T47D (cell line): ENCODE measurements around the gene PRPF8.

Source experiments
- DNase-seq, 2 experiments: peaks; one replicate each; pipeline versions ENCODE4 v3.0.0 to v3.0.0-alpha.2; 2011 to 2012; ENCODE audit warnings: low read depth in 1 of 2, low spot score in 1 of 2
- JUND ChIP-seq: IDR thresholded peaks from 2 replicates; pipeline ENCODE4 v1.6.1; 2012; ENCODE audit warnings: low read depth
- in situ Hi-C: cut with HindIII; loops from 2 replicates; pipeline ENCODE4 v1.10.0; 2016; ENCODE audit warnings: low sequenced_read_pairs, low pct_unique_long_range_greater_than_20kb

PRPF8 gene

GRCh38 chr17:1643293-1643998 lies 41.2 kb downstream of the PRPF8 start:
- in situ Hi-C loops, result no loop called here
- no peak for TF ChIP-seq JUND
- peak; percentile 82 to 88 for DNase-seq

- TF ChIP-seq JUND, result no peak
- no peak for DNase-seq
- in situ Hi-C loops, result no loop called here
Measured at GRCh38 chr17:1641065-1641403, 43.6 kb downstream of the PRPF8 start.

GRCh38 chr17:1640329-1641064 lies 44.2 kb downstream of the PRPF8 start:
- in situ Hi-C loops, result no loop called here
- no peak for DNase-seq
- TF ChIP-seq JUND, result no peak

GRCh38 chr17:1639549-1640180 lies 45.0 kb downstream of the PRPF8 start:
- DNase-seq, result peak; percentile 41 to 78
- no peak for TF ChIP-seq JUND
- in situ Hi-C loops, result no loop called here

- in situ Hi-C loops, result no loop called here
Measured at GRCh38 chr17:1638624-1639300, 45.9 kb downstream of the PRPF8 start.

GRCh38 chr17:1638171-1638590 lies 46.5 kb downstream of the PRPF8 start:
- no peak for DNase-seq
- no peak for TF ChIP-seq JUND
- in situ Hi-C loops, result no loop called here

More at GRCh38 chr17:1638624-1639300, 45.9 kb downstream of the PRPF8 start:
- no peak for DNase-seq
- no peak for TF ChIP-seq JUND

- DNase-seq, result no peak
- in situ Hi-C loops, result no loop called here
- TF ChIP-seq JUND, result no peak
Measured at GRCh38 chr17:1636732-1637285, 47.9 kb downstream of the PRPF8 start.

- in situ Hi-C loops, result no loop called here
- DNase-seq, result no peak
- TF ChIP-seq JUND, result no peak
Measured at GRCh38 chr17:1635675-1636465, 48.8 kb downstream of the PRPF8 start.

GRCh38 chr17:1634841-1635650 lies 49.6 kb downstream of the PRPF8 start:
- no peak for DNase-seq
- no peak for TF ChIP-seq JUND
- in situ Hi-C loops, result no loop called here

- in situ Hi-C loops, result no loop called here
- no peak for TF ChIP-seq JUND
Measured at GRCh38 chr17:1630662-1631061, 54.0 kb downstream of the PRPF8 start.

GRCh38 chr17:1629504-1630310 lies 55.0 kb downstream of the PRPF8 start:
- peak in 1 of 2 experiments; percentile 66 for DNase-seq
- TF ChIP-seq JUND, result no peak
- in situ Hi-C loops, result no loop called here

More at GRCh38 chr17:1630662-1631061, 54.0 kb downstream of the PRPF8 start:
- no peak for DNase-seq
